OCI-M2 (cell line): ENCODE results near the gene SLC26A8.
"Not testable (repeated sequence)": the region's sequence is repeated elsewhere in the genome, so short reads cannot be mapped to it uniquely, and the experiment has no call there.

Source experiments
- DNase-seq: peaks from one replicate; lab custom pipeline; 2025; ENCODE audit not compliant: unreplicated experiment; lab: John Stamatoyannopoulos, UW

SLC26A8 gene

GRCh38 chr6:35919085-35919826 lies 105.2 kb downstream of the SLC26A8 start:
- no peak for DNase-seq

- DNase-seq = not testable (repeated sequence)
These were observed 107.5 kb downstream of the SLC26A8 start for GRCh38 chr6:35916893-35917292.

GRCh38 chr6:35916056-35916455 lies 108.4 kb downstream of the SLC26A8 start:
- DNase-seq = no peak

GRCh38 chr6:35914536-35914935 lies 109.9 kb downstream of the SLC26A8 start:
- no peak for DNase-seq

GRCh38 chr6:35911871-35912653 lies 112.4 kb downstream of the SLC26A8 start:
- no peak for DNase-seq

GRCh38 chr6:35909571-35909970 lies 114.9 kb downstream of the SLC26A8 start:
- DNase-seq = not testable (repeated sequence)

GRCh38 chr6:35908753-35909401 lies 115.6 kb downstream of the SLC26A8 start:
- not testable (repeated sequence) for DNase-seq

- no peak for DNase-seq
These were observed 116.7 kb downstream of the SLC26A8 start for GRCh38 chr6:35907750-35908149.

- no peak for DNase-seq
These were observed 118.0 kb downstream of the SLC26A8 start for GRCh38 chr6:35906499-35906846.

GRCh38 chr6:35905841-35906498 lies 118.5 kb downstream of the SLC26A8 start:
- no peak for DNase-seq

GRCh38 chr6:35905141-35905785 lies 119.2 kb downstream of the SLC26A8 start:
- no peak for DNase-seq

- no peak for DNase-seq
These were observed 120.8 kb downstream of the SLC26A8 start for GRCh38 chr6:35903679-35904078.

- no peak for DNase-seq
These were observed 124.0 kb downstream of the SLC26A8 start for GRCh38 chr6:35900448-35900847.

GRCh38 chr6:35898003-35898402 lies 126.4 kb downstream of the SLC26A8 start:
- DNase-seq = no peak

GRCh38 chr6:35897486-35897885 lies 127.0 kb downstream of the SLC26A8 start:
- DNase-seq = no peak

- DNase-seq = no peak
These were observed 127.4 kb downstream of the SLC26A8 start for GRCh38 chr6:35897036-35897435.

GRCh38 chr6:35896228-35896627 lies 128.2 kb downstream of the SLC26A8 start:
- DNase-seq = no peak

GRCh38 chr6:35895560-35895959 lies 128.9 kb downstream of the SLC26A8 start:
- DNase-seq = no peak

GRCh38 chr6:35894776-35895175 lies 129.7 kb downstream of the SLC26A8 start:
- no peak for DNase-seq
